Coronary artery (tissue), 2 donors: ENCODE measurements around the gene HIRA.

Experiments
- DNase-seq: peaks from one replicate; pipeline ENCODE4 v3.0.0-alpha.2; 2017; ENCODE audit warnings: low spot score
- H3K27ac ChIP-seq, 2 donors: fragments of 200-600 bp; sonication (generic); one replicate each; pipeline ENCODE4 v1.5.1; 2016 to 2019
- H3K4me3 ChIP-seq: fragments of 200-600 bp; sonication (generic); 2 replicates; pipeline ENCODE4 v1.5.1; 2016; ENCODE audit warnings: mild to moderate bottlenecking, moderate library complexity
- CTCF ChIP-seq: fragments of 200-600 bp; sonication (generic); IDR thresholded peaks from one replicate; pipeline ENCODE4 v1.5.1; 2019; ENCODE audit warnings: antibody characterized with exemption

HIRA gene

GRCh38 chr22:19467912-19468311 lies 36.4 kb upstream of the HIRA start:
- no peak for DNase-seq
- no peak overlapping the region for H3K27ac ChIP-seq
- TF ChIP-seq CTCF = no peak
- H3K4me3 ChIP-seq = no peak overlapping the region

- no peak for DNase-seq
- Histone ChIP-seq H3K4me3 (no peak overlapping the region), H3K27ac (no peak overlapping the region)
Observed at GRCh38 chr22:19466848-19467752, 35.6 kb upstream of the HIRA start.

GRCh38 chr22:19466126-19466716 lies 34.7 kb upstream of the HIRA start:
- no peak for DNase-seq

More at GRCh38 chr22:19466848-19467752, 35.6 kb upstream of the HIRA start:
- no peak for TF ChIP-seq CTCF

GRCh38 chr22:19464975-19465374 lies 33.4 kb upstream of the HIRA start:
- Histone ChIP-seq H3K27ac (no peak overlapping the region), H3K4me3 (no peak overlapping the region)
- DNase-seq = no peak
- TF ChIP-seq CTCF = no peak

More at GRCh38 chr22:19466126-19466716, 34.7 kb upstream of the HIRA start:
- no peak overlapping the region for H3K4me3 ChIP-seq
- no peak for TF ChIP-seq CTCF
- no peak overlapping the region for H3K27ac ChIP-seq

- DNase-seq = no peak
- Histone ChIP-seq H3K4me3 (no peak overlapping the region), H3K27ac (no peak overlapping the region)
- no peak for TF ChIP-seq CTCF
Observed at GRCh38 chr22:19464546-19464945, 33.0 kb upstream of the HIRA start.

- Histone ChIP-seq H3K27ac (no peak overlapping the region), H3K4me3 (no peak overlapping the region)
- no peak for DNase-seq
- TF ChIP-seq CTCF = no peak
Observed at GRCh38 chr22:19463491-19464469, 32.2 kb upstream of the HIRA start.
